Measurements from ENCODE around the gene GRID1.

GRCh38 chr10:86367152-86367951 lies 757 bp upstream of the GRID1 start:
- TF ChIP-seq CTCF (IDR thresholded peaks at IDR 0.05) (no peak), EP300 (IDR thresholded peaks at IDR 0.05) (no peak), POLR2A (IDR thresholded peaks at IDR 0.05) (no peak)
